ENCODE results near the gene PCSK5.

PCSK5 gene

GRCh38 chr9:76153339-76153738 lies 262.9 kb downstream of the PCSK5 start:
- no peak overlapping the region for H3K27ac ChIP-seq
- H3K27me3 ChIP-seq (replicated peaks), result no peaks in the 10 kb centered on the region
- no peaks in the 10 kb centered on the region for H3K36me3 ChIP-seq (replicated peaks)
- no peak overlapping the region for H3K4me3 ChIP-seq (ENCODE audit: low read depth, low read length)
- DNase-seq, result no peak
- TF ChIP-seq, protein P1, sequence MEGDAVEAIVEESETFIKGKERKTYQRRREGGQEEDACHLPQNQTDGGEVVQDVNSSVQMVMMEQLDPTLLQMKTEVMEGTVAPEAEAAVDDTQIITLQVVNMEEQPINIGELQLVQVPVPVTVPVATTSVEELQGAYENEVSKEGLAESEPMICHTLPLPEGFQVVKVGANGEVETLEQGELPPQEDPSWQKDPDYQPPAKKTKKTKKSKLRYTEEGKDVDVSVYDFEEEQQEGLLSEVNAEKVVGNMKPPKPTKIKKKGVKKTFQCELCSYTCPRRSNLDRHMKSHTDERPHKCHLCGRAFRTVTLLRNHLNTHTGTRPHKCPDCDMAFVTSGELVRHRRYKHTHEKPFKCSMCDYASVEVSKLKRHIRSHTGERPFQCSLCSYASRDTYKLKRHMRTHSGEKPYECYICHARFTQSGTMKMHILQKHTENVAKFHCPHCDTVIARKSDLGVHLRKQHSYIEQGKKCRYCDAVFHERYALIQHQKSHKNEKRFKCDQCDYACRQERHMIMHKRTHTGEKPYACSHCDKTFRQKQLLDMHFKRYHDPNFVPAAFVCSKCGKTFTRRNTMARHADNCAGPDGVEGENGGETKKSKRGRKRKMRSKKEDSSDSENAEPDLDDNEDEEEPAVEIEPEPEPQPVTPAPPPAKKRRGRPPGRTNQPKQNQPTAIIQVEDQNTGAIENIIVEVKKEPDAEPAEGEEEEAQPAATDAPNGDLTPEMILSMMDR (IDR thresholded peaks at IDR 0.05; ENCODE audit: low read depth, low read length, missing control alignments), result no peak
- in situ Hi-C loops (cut with HindIII; ENCODE audit: low pct_ligation_motif_present, low sequenced_read_pairs), result no loop called here

GRCh38 chr9:76153902-76154629 lies 263.6 kb downstream of the PCSK5 start:
- no peaks in the 10 kb centered on the region for H3K27me3 ChIP-seq (replicated peaks)
- H3K4me3 ChIP-seq (ENCODE audit: low read depth, low read length), result no peak overlapping the region
- H3K36me3 ChIP-seq (replicated peaks), result no peaks in the 10 kb centered on the region
- no peak for DNase-seq
- H3K27ac ChIP-seq, result no peak overlapping the region
- TF ChIP-seq, protein P1 (IDR thresholded peaks at IDR 0.05; ENCODE audit: low read depth, low read length, missing control alignments), result no peak
- in situ Hi-C loops (cut with HindIII; ENCODE audit: low pct_ligation_motif_present, low sequenced_read_pairs), result no loop called here

DNA sequence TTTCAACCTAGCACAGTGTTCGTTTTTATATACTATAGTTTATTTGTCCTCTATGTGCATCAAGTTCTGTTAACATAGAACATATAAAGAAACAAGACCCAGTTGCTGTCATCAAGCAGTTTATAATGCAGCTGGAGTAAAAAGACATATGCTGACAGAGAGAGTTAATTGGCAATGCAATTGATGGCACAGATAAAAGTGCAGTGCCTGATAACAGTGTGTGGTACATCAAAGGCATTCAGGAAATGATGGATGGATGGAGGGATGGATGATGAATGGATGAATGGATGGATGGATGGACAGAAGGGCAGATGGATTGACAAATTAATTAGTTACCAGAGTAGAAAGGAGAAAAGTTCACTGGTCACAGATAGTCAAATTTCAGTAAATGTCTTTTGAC lies 264.9 kb downstream of the PCSK5 start:
- in situ Hi-C loops (cut with HindIII; ENCODE audit: low pct_ligation_motif_present, low sequenced_read_pairs), result no loop called here
- H3K36me3 ChIP-seq (replicated peaks), result no peaks in the 10 kb centered on the region
- no peak for DNase-seq
- H3K27me3 ChIP-seq (replicated peaks), result no peaks in the 10 kb centered on the region
- H3K27ac ChIP-seq, result no peak overlapping the region
- no peak overlapping the region for H3K4me3 ChIP-seq (ENCODE audit: low read depth, low read length)
- TF ChIP-seq, protein P1 (IDR thresholded peaks at IDR 0.05; ENCODE audit: low read depth, low read length, missing control alignments), result no peak

DNA sequence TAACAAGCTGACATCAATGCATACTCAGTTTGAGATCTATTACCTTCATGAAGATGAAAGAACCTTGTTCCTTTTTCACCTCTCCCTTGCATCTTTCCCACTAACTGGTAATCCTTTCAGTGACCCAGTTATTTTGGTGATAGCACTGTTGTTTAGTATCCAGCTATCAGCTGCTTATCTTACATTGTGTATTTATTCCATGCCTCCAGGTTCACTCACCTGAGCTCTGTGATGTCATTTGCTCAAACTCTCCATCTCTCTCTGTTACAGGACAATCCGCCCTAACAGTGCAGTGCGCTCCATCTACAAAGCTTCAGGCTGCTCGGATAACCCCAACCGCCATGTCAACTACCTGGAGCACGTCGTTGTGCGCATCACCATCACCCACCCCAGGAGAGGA lies 268.2 kb downstream of the PCSK5 start:
- Histone ChIP-seq H3K4me3 (ENCODE audit: low read depth, low read length) (no peak overlapping the region), H3K27ac (no peak overlapping the region), H3K27me3 (replicated peaks) (no peaks in the 10 kb centered on the region), H3K36me3 (replicated peaks) (no peaks in the 10 kb centered on the region)
- in situ Hi-C loops (cut with HindIII; ENCODE audit: low pct_ligation_motif_present, low sequenced_read_pairs), result no loop called here
- TF ChIP-seq, protein P1 (IDR thresholded peaks at IDR 0.05; ENCODE audit: low read depth, low read length, missing control alignments), result no peak
- no peak for DNase-seq

- in situ Hi-C loops (cut with HindIII; ENCODE audit: low pct_ligation_motif_present, low sequenced_read_pairs), result no loop called here
- Histone ChIP-seq H3K27ac (no peak overlapping the region), H3K27me3 (replicated peaks) (no peaks in the 10 kb centered on the region), H3K4me3 (ENCODE audit: low read depth, low read length) (no peak overlapping the region), H3K36me3 (replicated peaks) (no peaks in the 10 kb centered on the region)
- DNase-seq, result no peak
- TF ChIP-seq, protein P1 (IDR thresholded peaks at IDR 0.05; ENCODE audit: low read depth, low read length, missing control alignments), result no peak
Observed at GRCh38 chr9:76159293-76159926, 268.9 kb downstream of the PCSK5 start.
